Neural cell (in vitro differentiated cells): Measurements from ENCODE around the gene PKHD1. TPM values are rescaled to one million over a fixed set of nuclear protein-coding genes. Genes with fewer than 3 reads are reported as not detected.

Experiments
- H2AFZ ChIP-seq: fragments of 200-600, 300-800 bp; sonication (generic), shearing (Covaris generic); 2 replicates; pipeline ENCODE4 v1.6.0; 2014; ENCODE audit warnings: low read depth, mild to moderate bottlenecking, antibody characterized with exemption, low read length, moderate library complexity
- H3F3A ChIP-seq: fragments of 200-600 bp; shearing (Covaris generic); 2 replicates; pipeline ENCODE4 v1.6.1; 2016; ENCODE audit warnings: mild to moderate bottlenecking, moderate library complexity, mixed read lengths, antibody characterized with exemption, low read length; ENCODE audit not compliant: insufficient read depth, poor library complexity, severe bottlenecking
- H3K27ac ChIP-seq: fragments of 200-600, 300-800 bp; sonication (generic), shearing (Covaris generic); 2 replicates; pipeline ENCODE4 v1.5.1; 2014; ENCODE audit warnings: mild to moderate bottlenecking, low read length, moderate library complexity
- H3K27me3 ChIP-seq: fragments of 300-800, 200-600 bp; sonication (generic), shearing (Covaris generic); 2 replicates; pipeline ENCODE4 v1.6.0; 2014; ENCODE audit warnings: mild to moderate bottlenecking, low read depth, low read length, moderate library complexity; ENCODE audit not compliant: insufficient read depth
- H3K36me3 ChIP-seq: fragments of 300-800, 200-600 bp; sonication (generic), shearing (Covaris generic); 2 replicates; pipeline ENCODE4 v1.5.1; 2014; ENCODE audit warnings: mild to moderate bottlenecking, antibody characterized with exemption, low read length, moderate library complexity; ENCODE audit not compliant: insufficient read depth
- H3K4me2 ChIP-seq: fragments of 300-800, 200-600 bp; sonication (generic), shearing (Covaris generic); 2 replicates; pipeline ENCODE4 v1.6.0; 2014; ENCODE audit warnings: mild to moderate bottlenecking, low read length
- H3K4me3 ChIP-seq: fragments of 300-800, 200-600 bp; sonication (generic), shearing (Covaris generic); 2 replicates; pipeline ENCODE4 v1.5.1; 2014; ENCODE audit warnings: mild to moderate bottlenecking, low read length, moderate library complexity
- H3K79me2 ChIP-seq: fragments of 200-600 bp; shearing (Covaris generic); replicated peaks from 2 replicates; pipeline ENCODE4 v1.6.0; 2014; ENCODE audit warnings: mild to moderate bottlenecking, low read length, moderate library complexity; ENCODE audit not compliant: insufficient read depth
- H3K9ac ChIP-seq: fragments of 300-800, 200-600 bp; sonication (generic), shearing (Covaris generic); 2 replicates; pipeline ENCODE4 v1.6.1; 2016; ENCODE audit warnings: mild to moderate bottlenecking, low read length, mixed read lengths
- H3K9me2 ChIP-seq: fragments of 200-600 bp; shearing (Covaris generic); 2 replicates; pipeline ENCODE4 v1.6.1; 2016; ENCODE audit warnings: mild to moderate bottlenecking, low read length, mixed read lengths; ENCODE audit not compliant: insufficient read depth
- H3K9me3 ChIP-seq: fragments of 200-600, 300-800 bp; sonication (generic), shearing (Covaris generic); 2 replicates; pipeline ENCODE4 v1.6.1; 2016; ENCODE audit warnings: mild to moderate bottlenecking, mixed run types, low read length, moderate library complexity, mixed read lengths
- H4K20me1 ChIP-seq: fragments of 200-600 bp; shearing (Covaris generic); 2 replicates; pipeline ENCODE4 v1.6.1; 2016; ENCODE audit warnings: mild to moderate bottlenecking, mixed run types; ENCODE audit not compliant: insufficient read depth
- EP300 ChIP-seq: fragments of 450-650 bp; conservative IDR thresholded peaks from 2 replicates; pipeline ENCODE4 v1.6.1; 2014; ENCODE audit warnings: antibody characterized with exemption, mild to moderate bottlenecking, moderate library complexity; ENCODE audit not compliant: poor library complexity, severe bottlenecking
- EZH2 ChIP-seq: fragments of 200-600, 300-800 bp; shearing (Covaris generic), sonication (generic); IDR thresholded peaks from 2 replicates; pipeline ENCODE4 v1.6.1; 2014; ENCODE audit warnings: antibody characterized with exemption, low read length, borderline replicate concordance, mild to moderate bottlenecking; ENCODE audit not compliant: insufficient read depth, poor library complexity, severe bottlenecking
- MXI1 ChIP-seq: fragments of 450-650 bp; conservative IDR thresholded peaks from 2 replicates; pipeline ENCODE4 v1.6.1; 2014; ENCODE audit warnings: antibody characterized with exemption, mild to moderate bottlenecking; ENCODE audit not compliant: poor library complexity, severe bottlenecking
- POLR2AphosphoS5 ChIP-seq: IDR thresholded peaks from 2 replicates; pipeline ENCODE4 v1.6.1; 2012
- RAD21 ChIP-seq: fragments of 450-650 bp; conservative IDR thresholded peaks from 2 replicates; pipeline ENCODE4 v1.6.1; 2014; ENCODE audit warnings: antibody characterized with exemption, mild to moderate bottlenecking, moderate library complexity
- SMC3 ChIP-seq: fragments of 450-650 bp; conservative IDR thresholded peaks from 2 replicates; pipeline ENCODE4 v1.6.1; 2014; ENCODE audit warnings: antibody characterized with exemption, mild to moderate bottlenecking, moderate library complexity; ENCODE audit not compliant: poor library complexity
- TAF1 ChIP-seq: IDR thresholded peaks from 2 replicates; pipeline ENCODE4 v1.6.1; 2012; ENCODE audit warnings: low read depth
- polyA plus RNA-seq: library from polyadenylated mRNA; depleted of rRNA; stranded (reverse); fragments of >200 nt; gene quantifications from 2 replicates; pipeline ENCODE4 v1.2.3, GENCODE V29; 2014
- TF ChIP-seq, protein P1 (sequence below): IDR thresholded peaks from 2 replicates; pipeline ENCODE4 v1.6.1; 2012; ENCODE audit warnings: borderline replicate concordance
- TF ChIP-seq, protein P2 (sequence below): fragments of 450-650 bp; IDR thresholded peaks from 2 replicates; pipeline ENCODE4 v1.5.1; 2014; ENCODE audit warnings: antibody characterized with exemption, mild to moderate bottlenecking, moderate library complexity; ENCODE audit not compliant: poor library complexity, severe bottlenecking

PKHD1 gene
- polyA plus RNA-seq, 1 donor from 2014 or later, result not detected

DNA sequence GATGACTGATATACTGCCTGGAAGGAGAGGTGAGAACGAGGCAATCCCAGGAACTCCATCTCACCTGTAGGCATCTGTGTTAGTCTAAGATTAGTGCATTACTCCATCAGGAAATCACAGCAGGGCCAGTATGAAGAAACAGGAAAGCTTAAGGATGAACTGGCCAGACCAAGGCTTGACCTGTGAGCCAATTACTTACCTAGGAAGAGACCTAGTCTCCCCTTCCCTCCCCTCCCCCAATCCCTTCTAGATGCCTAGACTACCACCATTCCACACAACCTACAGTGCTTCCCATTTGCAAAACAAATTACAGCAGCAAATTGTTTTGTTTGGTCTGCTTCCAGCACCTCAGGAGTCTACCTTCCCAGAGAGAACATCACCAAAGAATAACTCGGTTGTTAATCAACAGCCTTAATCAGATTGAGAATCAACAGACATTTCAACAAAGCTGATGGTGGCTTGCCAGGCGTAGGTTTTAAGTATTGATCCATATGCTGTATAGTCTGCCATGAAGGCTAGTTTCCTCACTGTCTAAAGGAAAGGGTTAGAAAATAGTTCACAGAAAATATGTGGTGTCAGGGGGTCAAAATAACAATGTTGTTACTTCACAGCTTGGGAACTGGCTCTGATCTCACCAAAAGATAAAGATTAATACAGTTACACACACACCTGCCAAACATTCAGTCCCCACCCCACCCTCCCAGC, 10.1 kb downstream of the PKHD1 start:
- Histone ChIP-seq H3K27ac (no peak overlapping the region), H3K36me3 (no peaks in the 10 kb centered on the region), H3K79me2 (no peaks in the 10 kb centered on the region), H3K9me2 (no peaks in the 10 kb centered on the region), H4K20me1 (no peaks in the 10 kb centered on the region), H3K27me3 (no peaks in the 10 kb centered on the region), H3K4me3 (no peak overlapping the region), H3K9me3 (no peaks in the 10 kb centered on the region), H2AFZ (no peak overlapping the region), H3F3A (no peaks in the 10 kb centered on the region), H3K4me2 (no peak overlapping the region), H3K9ac (no peak overlapping the region)
- TF ChIP-seq MXI1 (no peak), EZH2 (no peak), POLR2AphosphoS5 (no peak), SMC3 (no peak), EP300 (no peak), RAD21 (no peak), TAF1 (no peak)
- TF ChIP-seq, protein P1, sequence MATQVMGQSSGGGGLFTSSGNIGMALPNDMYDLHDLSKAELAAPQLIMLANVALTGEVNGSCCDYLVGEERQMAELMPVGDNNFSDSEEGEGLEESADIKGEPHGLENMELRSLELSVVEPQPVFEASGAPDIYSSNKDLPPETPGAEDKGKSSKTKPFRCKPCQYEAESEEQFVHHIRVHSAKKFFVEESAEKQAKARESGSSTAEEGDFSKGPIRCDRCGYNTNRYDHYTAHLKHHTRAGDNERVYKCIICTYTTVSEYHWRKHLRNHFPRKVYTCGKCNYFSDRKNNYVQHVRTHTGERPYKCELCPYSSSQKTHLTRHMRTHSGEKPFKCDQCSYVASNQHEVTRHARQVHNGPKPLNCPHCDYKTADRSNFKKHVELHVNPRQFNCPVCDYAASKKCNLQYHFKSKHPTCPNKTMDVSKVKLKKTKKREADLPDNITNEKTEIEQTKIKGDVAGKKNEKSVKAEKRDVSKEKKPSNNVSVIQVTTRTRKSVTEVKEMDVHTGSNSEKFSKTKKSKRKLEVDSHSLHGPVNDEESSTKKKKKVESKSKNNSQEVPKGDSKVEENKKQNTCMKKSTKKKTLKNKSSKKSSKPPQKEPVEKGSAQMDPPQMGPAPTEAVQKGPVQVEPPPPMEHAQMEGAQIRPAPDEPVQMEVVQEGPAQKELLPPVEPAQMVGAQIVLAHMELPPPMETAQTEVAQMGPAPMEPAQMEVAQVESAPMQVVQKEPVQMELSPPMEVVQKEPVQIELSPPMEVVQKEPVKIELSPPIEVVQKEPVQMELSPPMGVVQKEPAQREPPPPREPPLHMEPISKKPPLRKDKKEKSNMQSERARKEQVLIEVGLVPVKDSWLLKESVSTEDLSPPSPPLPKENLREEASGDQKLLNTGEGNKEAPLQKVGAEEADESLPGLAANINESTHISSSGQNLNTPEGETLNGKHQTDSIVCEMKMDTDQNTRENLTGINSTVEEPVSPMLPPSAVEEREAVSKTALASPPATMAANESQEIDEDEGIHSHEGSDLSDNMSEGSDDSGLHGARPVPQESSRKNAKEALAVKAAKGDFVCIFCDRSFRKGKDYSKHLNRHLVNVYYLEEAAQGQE, result no peak
- TF ChIP-seq, protein P2, sequence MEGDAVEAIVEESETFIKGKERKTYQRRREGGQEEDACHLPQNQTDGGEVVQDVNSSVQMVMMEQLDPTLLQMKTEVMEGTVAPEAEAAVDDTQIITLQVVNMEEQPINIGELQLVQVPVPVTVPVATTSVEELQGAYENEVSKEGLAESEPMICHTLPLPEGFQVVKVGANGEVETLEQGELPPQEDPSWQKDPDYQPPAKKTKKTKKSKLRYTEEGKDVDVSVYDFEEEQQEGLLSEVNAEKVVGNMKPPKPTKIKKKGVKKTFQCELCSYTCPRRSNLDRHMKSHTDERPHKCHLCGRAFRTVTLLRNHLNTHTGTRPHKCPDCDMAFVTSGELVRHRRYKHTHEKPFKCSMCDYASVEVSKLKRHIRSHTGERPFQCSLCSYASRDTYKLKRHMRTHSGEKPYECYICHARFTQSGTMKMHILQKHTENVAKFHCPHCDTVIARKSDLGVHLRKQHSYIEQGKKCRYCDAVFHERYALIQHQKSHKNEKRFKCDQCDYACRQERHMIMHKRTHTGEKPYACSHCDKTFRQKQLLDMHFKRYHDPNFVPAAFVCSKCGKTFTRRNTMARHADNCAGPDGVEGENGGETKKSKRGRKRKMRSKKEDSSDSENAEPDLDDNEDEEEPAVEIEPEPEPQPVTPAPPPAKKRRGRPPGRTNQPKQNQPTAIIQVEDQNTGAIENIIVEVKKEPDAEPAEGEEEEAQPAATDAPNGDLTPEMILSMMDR, result no peak

DNA sequence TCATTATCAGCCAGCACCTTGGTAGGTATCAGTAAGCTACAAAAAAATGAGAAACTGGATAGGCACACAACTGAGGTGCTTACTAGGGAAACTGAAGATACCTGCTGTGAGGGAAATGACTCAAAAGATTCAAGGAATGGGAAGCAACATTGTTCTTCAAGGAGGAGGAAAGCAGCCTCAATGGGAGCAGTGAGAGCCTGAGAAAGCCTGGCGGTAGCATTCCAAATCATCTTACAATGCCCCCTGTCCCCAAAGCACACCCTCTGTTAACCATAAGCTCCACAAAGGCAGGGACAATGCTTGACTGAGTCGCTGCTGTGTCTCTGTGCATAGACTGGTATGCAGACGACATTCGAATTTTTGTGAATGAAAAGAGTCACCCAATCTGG, 10.6 kb downstream of the PKHD1 start:
- Histone ChIP-seq H3K36me3 (no peaks in the 10 kb centered on the region), H3K27me3 (no peaks in the 10 kb centered on the region), H3F3A (no peaks in the 10 kb centered on the region), H3K4me3 (no peak overlapping the region), H3K27ac (no peak overlapping the region), H3K9me3 (no peaks in the 10 kb centered on the region), H3K4me2 (no peak overlapping the region), H3K79me2 (no peaks in the 10 kb centered on the region), H3K9ac (no peak overlapping the region), H4K20me1 (no peaks in the 10 kb centered on the region), H3K9me2 (no peaks in the 10 kb centered on the region), H2AFZ (no peak overlapping the region)
- TF ChIP-seq EP300 (no peak), TAF1 (no peak), POLR2AphosphoS5 (no peak), MXI1 (no peak), EZH2 (no peak), RAD21 (no peak), SMC3 (no peak)
- TF ChIP-seq, protein P1, result no peak
- TF ChIP-seq, protein P2, result no peak
